ENCODE results near the gene FSTL5.
"Not testable (repeated sequence)": the region's sequence is repeated elsewhere in the genome, so short reads cannot be mapped to it uniquely, and the experiment has no call there.

FSTL5 gene
- total RNA-seq = 0 to 0.13 (median 0) reads per million in 18 experiments

DNA sequence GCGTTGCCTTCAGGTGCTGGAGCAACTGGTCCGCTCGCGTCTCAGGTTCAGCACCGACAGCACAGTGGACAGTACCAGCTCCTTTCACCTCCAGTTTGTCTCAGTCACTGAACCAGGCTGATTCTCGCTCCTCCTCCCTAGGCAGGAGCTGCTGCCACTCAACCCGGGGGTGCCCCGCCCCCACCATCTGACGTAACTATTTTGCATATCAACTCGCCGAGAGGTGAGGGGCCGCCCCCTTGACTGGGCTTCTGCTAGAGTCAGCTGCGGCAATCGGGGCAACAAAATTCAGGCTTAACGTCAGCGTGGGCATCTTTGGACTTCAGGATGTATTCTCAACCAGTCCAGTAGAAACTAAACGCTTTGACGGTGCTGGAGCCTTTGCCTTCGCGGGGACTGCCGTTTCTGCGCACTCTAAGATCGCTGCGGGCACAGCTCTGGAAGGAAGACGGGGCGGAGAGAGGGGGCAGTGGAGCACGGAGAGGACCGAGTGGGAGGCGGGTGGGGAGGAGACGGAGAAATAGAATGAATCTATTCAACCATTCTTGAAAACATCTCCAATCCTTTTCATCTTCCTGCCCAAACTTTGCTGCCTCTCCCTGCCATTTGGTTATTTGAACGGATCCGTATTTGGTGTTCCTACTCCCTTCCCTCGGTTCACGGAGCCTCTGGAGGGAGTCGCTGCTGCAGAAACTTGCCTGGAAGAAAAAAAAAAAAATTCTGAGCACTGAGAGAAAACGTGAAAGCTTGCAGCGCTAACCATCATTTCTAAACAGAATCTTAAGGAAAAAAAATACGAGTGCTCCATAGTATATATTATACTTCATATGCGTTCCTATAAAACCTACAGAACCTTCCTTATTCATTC is at the start of gene FSTL5:
Gene FSTL5, minus strand, starts transcription at position 109 of the 868 bp plus-strand sequence. CDS start 52,604 bp downstream, outside the sequence.
- peak in 1 of 2 donors; percentile 3 for DNase-seq

DNA sequence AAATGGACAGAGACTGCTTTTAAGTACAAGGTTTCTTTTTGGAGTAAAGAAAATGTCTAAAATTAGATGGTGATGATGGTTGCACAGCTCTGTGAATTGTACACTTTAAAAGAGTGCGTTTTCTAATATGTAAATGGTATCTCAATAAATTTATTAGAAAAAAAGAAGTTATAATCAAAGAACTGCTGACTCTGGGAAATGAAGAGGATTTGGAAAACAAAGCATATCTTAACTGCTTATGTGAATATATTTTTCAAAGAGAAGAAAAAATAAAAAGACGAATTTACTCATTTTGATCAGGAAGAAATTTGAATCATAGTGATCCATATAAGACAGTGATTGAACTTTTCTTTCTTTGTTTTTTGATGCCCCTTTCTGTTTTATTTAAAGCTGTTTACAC is 45.9 kb upstream of the FSTL5 start:
- no peak for DNase-seq

DNA sequence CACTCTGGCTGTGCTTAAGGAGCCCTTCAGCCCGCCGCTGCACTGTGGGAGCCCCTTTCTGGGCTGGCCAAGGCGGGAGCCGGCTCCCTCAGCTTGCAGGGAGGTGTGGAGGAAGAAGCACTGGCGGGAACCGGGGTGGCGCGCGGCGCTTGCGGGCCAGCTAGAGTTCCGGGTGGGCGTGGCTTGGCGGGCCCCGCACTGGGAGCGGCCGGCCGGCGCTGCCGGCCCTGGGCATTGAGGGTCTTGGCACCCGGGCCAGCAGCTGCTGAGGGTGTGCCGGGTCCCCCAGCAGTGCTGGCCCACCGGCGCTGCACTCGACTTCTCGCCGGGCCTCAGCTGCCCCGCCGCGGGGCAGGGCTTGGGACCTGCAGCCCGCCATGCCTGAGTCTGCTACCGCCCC is 39.7 kb upstream of the FSTL5 start:
- not testable (repeated sequence) for DNase-seq

DNA sequence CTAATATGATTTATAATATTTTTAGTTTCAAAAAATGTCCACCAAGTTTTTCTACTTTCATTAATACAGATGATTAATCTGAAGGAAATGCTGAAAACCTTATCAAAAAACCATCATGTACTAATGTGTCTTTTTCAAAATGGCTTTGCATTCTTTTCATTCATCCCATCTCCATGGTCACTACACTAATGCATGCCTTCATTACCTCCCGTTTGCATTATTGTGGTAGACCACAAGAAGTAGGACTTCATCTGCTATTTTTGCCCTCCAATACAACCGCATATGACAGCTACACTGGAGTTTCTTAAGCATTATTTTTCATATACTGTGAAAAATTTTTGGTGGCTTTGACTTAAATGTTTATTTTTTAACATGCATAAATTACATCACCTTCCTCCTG is 37.9 kb upstream of the FSTL5 start:
- no peak for DNase-seq

DNA sequence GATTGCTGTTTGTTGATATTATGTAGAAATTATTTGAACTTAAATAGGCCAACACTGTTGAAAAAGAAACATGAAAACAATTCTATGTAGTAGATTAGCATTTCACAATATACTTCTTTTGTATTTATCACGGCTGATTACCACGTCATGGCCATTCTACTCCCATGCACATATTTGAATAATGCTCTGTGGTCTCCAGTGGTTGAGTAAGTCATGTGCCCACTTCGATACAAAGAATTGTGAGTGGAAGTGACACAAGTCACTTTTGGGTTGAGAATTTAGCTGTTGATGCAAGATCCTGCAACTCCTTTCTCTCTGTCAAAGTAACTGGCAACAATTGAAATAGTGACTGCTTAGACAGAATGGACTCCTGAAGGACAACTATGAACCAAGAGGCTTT is 6.7 kb upstream of the FSTL5 start:
- DNase-seq = no peak

DNA sequence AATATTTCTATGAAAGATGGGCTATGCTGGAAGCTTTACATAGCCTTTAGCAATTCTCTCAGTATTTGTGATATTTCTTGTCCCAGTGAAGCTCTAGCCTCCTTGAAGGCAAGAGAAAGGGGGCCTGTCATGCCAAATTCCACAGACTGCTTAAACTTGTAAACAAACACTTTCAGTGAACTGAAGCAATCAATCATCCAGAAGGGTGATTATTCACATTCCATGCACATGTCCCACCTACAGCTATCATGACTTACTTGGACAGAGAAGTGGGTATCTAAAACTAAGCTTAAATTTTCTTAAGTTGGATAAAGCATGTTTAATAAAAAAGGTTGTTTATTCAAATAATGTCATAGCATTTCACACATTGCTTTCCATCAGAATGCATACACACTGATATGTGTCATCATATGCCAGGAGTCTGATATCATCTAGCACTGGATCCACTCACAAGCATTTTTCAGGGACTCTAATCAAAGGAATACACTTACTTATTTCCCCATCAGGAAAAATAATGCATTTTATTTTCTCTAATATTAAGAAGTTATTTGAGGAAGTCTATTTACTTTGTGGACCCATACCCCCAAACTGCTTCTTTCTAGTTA is 1.2 kb upstream of the FSTL5 start:
- DNase-seq = no peak

DNA sequence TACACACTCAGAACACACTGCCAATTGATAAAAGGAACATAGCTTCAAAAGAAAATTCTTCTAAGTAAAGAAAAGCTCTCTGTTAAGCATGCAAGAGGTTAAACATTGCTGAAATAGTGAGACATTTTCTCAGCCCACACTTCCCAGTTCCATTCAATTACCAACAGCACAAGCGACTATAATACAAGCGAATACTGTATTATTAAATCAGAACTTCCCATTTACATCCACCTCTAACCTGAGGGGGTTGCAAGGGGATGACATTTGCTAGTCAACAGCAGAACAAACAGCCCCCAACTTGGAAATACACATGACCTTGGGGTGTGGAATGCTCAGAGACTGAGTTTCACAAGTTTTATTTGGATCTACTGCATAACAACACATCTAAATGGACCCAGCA is 1.1 kb downstream of the FSTL5 start:
- no peak for DNase-seq

DNA sequence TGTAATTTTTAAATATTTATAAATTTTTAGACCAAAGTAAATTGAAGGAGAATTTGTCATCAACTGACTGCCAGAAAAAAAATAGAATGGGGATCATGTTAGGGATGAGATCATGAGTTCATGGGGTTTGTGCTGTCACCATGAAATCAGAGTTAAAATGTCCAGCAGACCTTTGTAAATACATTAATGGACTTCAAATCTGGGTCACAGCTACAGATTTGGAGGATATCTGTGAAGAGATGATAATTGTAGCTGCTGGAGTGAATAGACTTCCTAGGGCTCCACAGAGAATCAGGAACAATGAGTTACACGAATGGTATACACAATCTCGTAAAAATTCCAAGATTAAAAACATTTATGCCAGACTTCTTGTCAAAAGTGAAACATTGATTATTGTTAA is 6.6 kb downstream of the FSTL5 start:
- DNase-seq = no peak

DNA sequence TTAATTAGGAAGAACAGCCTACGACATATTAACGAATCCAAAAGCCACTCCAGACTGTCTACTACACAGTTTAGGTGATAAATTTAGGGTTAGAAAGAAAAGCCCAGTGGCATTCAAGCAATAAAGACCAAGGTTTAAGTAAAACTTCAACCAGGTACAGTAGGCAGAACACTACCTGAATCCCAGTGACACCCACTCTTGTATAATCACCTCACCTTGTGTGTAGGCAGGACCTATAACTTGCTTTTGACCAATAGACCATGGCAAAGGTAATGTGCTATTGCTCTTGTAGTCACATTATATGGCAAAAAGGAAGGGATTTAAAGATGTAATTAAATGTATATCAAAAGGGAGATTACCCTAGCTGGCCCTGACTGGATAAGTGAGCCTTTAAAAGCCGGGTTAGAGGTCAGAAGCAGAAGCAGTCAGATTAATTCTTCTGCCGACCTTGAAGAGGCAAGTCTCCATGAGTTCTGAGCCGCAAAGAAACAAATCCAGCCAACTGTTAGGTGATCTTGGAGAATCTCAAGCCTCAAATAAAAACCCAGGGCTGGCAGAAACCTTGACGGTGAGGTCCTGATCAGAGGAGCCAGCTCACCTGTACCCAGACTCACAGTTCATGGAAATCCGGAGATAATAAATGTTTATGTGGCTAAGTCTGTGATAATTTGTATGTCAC is 8.8 kb downstream of the FSTL5 start:
- DNase-seq = no peak

DNA sequence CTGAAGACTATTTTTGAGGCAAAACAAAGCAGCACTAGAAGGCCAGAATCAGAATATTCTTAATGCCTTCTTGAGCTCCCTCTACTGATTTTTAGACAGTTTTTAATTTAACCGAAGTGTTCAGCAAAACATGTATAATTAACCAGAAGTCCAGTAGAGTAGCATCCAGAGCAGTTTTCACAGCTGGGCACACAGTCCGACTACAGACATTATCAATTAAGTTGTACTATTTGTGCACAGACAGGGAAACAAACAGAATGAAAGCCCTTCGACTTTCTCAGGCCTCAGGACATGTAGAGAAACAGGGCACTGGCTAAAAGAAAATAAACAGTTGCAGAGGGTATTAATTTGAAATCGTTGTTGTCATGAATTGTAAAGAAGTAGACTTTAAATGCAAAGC is 11.9 kb downstream of the FSTL5 start:
- DNase-seq = no peak

DNA sequence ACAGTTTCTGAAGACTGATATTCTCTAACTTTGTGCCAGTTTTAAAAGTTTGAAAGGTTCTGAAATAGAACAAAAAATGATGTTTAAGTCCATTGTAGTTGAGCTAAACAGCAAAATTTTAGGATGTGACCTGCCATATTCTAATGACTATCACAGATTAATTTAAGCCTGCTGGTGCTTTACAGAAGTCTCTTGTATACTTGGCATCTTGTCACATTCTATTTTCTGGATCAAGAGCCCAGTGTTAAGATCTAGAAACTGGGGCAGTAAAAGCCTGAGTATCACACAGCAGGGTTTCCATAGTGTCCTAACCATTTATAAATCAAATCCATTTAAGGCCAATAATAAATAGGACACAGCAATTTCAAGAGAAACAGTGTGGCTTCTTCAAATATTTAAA is 12.4 kb downstream of the FSTL5 start:
- no peak for DNase-seq

DNA sequence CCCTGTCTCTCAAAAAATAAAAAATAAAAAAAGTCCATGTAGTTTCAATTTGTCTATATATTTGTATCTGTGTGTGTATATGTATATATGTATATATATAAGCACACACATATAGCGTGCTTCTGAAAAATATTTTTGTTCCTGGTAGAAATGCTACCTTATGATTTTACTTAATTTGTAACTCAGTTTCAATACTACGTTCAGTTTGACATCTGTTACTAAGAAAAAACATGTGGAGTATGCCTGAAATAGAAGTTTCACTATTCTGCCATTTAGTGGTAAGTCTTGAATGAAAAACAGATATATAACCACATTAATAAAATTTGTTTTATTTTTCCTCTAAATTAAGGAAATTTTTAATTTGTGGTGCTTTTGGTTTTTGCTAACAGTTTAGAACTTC is 14.2 kb downstream of the FSTL5 start:
- DNase-seq = no peak

DNA sequence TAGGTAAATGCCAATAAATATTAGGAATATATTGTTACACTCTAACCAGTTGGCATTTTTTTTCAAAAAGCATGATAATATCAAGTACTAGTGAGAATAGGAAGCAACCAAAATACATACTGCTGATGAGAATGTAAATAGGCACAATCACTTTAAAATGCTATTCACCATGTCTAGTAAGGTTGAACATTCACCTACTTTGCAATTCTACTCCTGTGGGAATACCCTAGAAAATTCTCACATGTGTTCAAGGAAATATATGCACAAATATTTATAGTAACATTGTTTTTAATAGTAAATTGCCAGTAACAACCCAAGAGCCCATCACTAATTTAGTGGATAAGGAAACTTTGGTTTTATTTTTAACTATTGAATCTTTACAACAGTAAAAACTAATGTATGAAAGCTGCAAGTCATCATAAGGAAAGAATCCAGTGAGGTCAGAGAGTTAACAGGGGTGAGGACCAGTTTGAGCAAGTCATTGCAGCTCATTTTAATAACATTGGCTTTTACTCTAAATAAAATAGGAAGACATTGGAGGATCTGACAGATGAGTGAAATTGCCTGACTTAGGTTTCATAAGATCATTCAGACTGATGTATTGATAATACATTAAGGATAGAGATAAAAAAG is 23.6 kb downstream of the FSTL5 start:
- DNase-seq = no peak

DNA sequence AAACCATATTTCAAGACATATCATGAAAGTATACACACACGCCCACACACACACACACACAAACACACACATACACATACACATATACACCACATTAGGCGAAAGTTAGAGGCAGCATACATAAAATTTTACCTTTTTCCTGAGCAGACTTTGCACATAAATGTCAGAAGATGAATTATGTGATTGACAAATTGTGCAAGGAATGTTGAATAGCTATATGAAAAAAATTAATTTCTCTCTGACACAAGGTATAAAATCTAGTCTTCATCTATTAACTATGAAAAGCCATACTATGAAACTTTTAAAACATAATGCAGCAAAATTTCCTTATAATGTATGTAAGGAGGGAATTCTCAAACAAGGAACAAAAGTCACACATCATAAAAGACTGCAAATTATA is 24.4 kb downstream of the FSTL5 start:
- DNase-seq = no peak

DNA sequence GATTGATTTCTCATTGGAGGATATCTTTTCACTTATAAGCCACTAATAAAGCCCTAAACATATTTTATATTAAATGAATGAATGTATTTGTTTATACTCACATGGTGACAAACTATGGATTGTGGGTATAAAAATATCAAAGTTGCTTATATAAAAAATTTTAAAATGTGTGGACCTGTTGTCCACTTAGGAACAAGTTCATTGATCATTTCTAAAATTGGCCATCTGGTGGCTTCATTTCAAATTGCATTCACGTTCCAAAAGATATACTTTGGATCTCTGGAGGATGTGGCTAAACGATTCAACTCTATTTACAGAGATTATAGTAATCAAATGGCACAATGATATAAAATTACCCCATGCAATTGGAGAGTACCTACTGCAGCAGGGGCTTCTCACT is 32.5 kb downstream of the FSTL5 start:
- DNase-seq = no peak

DNA sequence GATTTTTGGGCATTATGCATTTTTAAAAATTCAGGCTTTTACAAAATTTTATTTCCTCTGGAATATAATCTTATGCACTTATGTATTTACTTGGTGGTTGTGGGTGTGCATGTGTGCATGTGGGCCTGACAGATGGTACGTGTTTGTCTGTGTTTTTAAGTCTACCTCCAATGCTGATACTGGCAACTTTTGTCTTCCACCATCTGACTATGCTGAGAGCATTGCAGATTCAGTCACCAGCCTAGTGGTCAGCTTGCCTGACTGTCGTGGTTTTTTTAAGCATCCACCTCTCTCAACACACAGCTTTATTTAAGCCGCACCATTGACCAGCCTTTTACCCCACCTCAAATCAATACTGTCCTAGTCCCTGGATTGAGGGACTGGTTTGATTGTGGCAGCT is 37.1 kb downstream of the FSTL5 start:
- DNase-seq = no peak

DNA sequence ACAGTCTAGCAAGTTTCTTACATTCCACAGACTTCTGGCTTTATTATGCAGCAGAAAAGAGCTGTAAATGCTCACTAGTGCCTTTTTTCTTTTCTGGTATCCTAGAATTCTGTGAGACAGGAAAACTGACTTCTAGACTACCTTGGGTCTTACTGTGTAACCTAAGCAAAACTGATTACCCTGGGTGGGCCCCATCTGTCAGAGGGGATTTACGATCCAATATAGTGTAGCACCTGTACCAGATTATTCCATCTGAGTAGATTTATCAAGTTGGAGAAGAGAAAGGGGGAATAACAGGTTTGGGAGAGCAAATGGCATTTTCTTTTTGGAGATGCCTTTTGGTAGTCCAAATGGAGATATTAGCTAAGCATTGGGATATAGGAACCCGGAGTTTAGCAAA is 46.7 kb downstream of the FSTL5 start:
- DNase-seq = no peak

DNA sequence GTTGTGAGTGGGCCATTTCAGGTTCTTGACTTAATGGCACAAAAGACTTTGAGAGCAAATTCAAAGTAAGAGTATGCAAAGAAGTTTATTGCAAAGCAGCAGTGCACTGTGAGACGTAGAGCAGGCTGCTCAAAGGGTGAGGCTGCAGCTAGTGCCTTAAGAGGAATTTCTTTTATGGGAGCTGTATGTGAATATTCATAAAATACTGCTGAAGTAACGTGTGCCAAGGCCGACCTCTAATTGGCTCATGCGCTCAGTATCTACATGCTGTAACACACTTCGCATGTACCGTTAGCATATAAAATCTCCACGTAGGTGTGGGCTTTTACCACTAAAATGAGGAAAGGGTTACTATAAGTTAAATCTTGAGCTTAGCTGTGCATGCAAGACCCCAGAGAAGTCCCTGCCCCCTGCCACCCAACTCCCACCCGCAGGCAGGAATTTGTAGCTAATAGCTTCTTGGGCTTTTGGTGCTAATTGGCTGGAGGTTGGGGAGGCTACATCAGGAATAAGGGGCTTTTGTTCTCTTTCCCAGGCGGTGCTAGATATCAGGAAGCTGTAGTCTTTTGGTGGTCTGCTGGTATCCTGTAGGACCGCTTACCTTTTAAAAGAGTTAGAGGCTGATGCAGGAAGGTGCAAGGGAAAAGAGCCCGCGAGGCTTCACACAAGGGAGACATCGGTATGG is 47.6 kb downstream of the FSTL5 start:
- no peak for DNase-seq

DNA sequence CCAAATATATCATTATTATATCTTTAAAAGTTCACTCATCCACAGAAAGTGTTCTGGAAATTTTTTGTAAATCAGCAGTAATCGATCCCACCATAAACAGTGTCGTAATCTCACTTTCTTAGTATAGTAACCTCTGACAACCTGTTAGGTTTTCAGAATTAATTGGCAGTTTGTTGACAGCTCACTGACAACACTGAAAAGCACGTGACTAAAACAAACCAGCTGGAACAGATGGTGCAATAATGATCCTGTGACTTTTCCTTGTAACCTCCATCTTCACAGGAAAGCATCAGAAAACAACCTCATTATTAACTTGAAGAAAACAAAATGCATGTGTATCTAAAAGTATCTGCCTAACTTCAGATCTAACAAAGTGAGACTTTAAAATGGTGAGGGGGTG is 48.5 kb downstream of the FSTL5 start:
- no peak for DNase-seq

DNA sequence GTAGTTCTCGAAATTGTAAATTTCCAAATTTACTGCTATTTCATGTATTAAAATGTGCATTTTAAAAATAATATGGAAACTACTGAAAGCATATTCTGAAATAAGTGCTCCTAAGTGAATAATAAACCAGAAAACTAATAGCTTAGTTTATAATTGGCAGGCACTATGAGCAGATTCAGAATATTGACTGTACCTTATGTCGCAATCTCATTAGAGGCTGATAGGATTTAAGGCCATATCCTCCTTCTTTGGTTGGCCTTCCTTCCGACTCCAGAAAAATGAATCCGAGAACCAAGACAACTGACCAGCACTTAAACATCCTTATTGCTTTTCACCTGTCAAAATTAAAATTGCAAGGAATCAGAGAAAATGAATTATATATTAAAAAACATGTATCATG is 52.7 kb downstream of the FSTL5 start:
- DNase-seq = no peak

DNA sequence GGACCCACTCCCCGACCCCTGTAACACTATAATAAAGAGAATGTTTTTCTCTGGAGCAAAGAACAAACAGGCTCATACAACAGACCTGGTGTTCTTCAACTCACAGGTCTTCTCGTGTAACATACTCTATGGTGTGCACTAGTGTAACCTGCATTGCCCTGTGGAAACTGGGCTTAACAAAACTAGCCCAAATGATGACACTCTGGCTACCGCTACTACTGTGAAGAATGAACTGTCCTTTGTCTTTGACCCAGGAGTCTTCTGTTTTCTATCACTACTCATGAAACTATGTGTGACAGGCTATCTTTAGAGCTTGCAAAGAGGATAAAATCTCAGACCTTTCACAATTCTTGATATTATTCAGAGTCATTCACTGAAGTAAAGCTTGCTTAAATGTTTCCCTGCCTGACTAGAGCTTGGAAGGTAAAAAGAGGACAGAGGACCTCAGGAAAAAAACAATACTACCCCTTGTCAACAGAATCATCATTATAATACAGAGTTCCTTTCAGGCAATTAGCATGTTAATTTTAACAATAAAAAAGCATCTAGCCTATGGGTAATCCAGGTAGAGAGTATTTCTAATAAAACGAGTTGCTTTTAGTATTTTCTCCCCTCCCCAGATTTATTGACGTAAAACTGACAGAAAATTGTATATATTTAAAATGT is 59.2 kb downstream of the FSTL5 start:
- DNase-seq = no peak

DNA sequence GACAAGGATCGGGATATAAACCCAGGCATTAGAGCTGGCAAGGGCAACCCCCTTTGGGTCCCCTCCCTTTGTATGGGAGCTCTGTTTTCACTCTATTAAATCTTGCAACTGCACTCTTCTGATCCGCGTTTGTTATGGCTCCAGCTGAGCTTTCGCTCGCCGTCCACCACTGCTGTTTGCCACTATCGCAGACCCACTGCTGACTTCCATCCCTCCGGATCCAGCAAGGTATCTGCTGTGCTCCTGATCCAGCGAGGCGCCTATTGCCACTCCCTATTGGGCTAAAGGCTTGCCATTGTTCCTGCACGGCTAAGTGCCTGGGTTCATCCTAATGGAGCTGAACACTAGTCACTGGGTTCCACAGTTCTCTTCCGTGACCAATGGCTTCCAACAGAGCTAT is 59.9 kb downstream of the FSTL5 start:
- DNase-seq = not testable (repeated sequence)
